GM10847 (cell line): Measurements from ENCODE around the gene STAT3.

ENCODE experiments used
- POLR2A ChIP-seq: IDR thresholded peaks from 2 replicates; pipeline ENCODE4 v1.6.1; 2011; ENCODE audit not compliant: insufficient read length; ENCODE audit errors: extremely low read depth

STAT3 gene

GRCh38 chr17:42315402-42316156, 72.7 kb downstream of the STAT3 start:
- TF ChIP-seq POLR2A: no peak

DNA sequence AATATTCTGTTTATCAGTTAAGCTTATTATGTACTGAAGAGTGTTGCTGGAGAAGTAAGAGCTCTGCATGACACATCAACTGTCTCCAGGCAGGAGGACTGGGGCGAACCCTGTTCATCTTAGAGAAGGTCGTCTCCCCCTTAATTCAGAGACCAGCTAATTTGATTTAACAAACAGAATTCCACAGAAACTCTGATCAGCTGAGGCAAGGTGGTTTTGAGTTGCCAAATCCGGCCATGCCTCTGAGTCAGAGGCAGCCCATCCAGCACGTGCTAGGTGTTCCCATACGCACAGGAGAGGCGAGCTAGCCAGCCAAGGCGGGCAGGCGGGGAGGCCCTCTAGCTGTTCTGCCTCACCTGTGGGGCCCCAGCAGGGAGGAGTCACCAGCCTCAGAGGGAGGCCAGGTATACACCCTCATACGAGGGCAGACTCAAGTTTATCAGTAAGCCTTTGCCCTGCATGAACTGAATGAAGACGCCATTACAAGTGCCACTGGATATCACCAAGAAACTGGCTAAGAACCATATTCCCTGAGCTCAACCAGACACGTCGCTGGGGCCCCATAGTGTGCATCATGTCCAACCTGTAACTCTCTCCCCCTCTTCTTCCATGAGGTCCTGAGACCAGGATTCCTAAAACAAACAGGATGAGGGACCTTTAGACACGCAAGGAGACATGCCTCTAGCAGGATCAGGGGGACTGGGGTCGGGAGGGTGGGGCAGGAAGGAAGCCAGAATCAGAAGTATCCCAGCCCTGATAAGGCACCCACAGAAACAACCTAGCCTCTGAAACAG, 74.3 kb downstream of the STAT3 start:
- TF ChIP-seq POLR2A: no peak

GRCh38 chr17:42313389-42313772, 74.9 kb downstream of the STAT3 start:
- TF ChIP-seq POLR2A: no peak

GRCh38 chr17:42312285-42313130, 75.7 kb downstream of the STAT3 start:
- TF ChIP-seq POLR2A: no peak

DNA sequence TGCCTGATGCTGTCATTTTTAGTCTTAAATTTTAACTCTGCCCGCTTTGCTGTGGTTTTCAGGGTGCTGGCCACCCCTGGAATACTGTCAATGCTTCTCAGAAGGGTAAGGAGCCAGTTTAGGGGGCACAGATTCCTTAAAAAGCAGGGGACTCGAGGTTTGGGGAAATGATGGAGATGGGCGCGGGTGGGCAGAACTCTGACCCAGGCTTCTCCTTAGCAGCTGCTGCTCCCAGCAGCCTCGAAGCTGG, 76.3 kb downstream of the STAT3 start:
- TF ChIP-seq POLR2A: no peak

DNA sequence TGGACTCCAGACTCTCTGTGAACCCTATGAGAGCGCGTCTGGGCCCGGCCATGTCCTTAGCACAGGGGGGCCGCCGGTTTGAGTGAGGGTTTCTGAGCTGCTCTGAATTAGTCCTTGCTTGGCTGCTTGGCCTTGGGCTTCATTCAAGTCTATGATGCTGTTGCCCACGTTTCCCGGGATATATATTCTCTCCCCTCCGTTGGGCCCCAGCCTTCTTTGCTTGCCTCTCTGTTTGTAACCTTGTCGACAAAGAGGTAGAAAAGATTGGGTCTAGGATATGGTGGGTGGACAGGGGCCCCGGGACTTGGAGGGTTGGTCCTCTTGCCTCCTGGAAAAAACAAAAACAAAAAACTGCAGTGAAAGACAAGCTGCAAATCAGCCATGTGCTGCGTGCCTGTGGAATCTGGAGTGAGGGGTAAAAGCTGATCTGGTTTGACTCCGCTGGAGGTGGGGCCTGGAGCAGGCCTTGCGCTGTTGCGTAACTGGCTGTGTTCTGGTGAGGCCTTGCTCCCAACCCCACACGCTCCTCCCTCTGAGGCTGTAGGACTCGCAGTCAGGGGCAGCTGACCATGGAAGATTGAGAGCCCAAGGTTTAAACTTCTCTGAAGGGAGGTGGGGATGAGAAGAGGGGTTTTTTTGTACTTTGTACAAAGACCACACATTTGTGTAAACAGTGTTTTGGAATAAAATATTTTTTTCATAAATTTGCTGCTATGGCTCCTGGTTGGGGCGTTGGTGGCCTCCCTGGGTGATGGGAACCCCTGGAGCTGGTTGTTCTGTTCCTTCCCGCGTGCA, 76.8 kb downstream of the STAT3 start:
- TF ChIP-seq POLR2A: no peak

- TF ChIP-seq POLR2A: no peak
Observed at GRCh38 chr17:42310787-42311215, 77.4 kb downstream of the STAT3 start.

GRCh38 chr17:42309986-42310786, 78.1 kb downstream of the STAT3 start:
- no peak for TF ChIP-seq POLR2A

GRCh38 chr17:42309142-42309541, 79.1 kb downstream of the STAT3 start:
- no peak for TF ChIP-seq POLR2A

DNA sequence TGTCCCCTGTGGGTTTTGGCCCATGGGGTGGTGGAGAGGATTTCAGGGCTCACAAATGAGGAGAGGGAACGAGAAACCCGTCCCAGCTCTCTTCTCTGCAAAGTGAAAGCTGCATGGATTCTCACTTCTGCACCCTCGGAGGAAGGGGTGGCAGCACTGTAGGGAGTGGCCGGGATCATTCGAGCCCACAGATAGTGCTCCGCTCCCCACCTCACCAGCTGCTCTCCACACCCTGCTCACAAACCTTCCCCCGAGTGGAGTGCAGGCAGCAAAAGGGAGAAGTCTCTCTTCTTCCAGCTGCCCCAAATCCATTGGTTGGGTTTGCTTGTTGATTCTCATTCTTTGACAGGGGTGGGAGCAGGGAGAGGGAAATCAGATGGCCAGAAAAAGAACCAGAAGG, 79.8 kb downstream of the STAT3 start:
- no peak for TF ChIP-seq POLR2A

DNA sequence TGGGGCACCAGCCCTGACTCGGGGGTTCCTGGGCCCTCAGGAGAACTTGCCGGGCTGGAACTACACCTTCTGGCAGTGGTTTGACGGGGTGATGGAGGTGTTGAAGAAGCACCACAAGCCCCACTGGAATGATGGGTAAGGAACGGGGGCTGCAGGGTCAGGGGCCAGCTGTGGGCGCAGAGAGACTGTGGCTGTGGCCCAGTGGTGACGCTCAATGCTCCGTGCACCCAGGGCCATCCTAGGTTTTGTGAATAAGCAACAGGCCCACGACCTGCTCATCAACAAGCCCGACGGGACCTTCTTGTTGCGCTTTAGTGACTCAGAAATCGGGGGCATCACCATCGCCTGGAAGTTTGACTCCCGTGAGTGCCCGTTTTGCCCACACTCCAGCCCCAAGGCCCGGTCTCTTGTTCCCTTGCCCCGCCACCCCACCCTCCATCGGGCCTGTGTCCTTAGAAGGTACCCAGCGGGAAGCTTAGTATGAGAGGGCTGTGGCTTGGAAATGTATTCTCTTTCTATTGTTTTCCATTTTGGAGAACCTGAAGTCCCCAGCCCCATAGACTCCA, 80.8 kb downstream of the STAT3 start:
- TF ChIP-seq POLR2A: no peak

DNA sequence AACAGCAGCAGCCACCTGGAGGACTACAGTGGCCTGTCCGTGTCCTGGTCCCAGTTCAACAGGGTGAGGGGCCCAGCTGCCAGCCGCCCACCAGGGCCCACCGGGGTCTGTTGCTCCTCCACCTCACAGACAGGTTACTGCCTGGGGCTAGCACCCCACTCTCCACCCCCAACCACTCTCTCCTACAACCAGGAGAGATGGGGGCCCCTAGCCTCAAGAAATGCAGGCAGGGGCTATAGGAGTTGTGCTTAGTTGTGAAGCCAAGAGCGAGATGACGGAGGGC, 81.9 kb downstream of the STAT3 start:
- no peak for TF ChIP-seq POLR2A

- no peak for TF ChIP-seq POLR2A
Observed at GRCh38 chr17:42305543-42306384, 82.5 kb downstream of the STAT3 start.
